A549 (cell line): Measurements from ENCODE around the gene MACF1. TPM values are rescaled to one million over a fixed set of nuclear protein-coding genes. Genes with fewer than 3 reads are reported as not detected.

ENCODE experiments used
- ATAC-seq, 2 experiments: fragments of 200-7000 bp in 1 of 2; fragments of >200 bp in 1 of 2; cut with Nextera tagmentation in 1 of 2; cut with Tn5 transposase in 1 of 2; 3 replicates each; pipeline versions ENCODE4 v1.8.0 to v1.9.1; 2018 to 2020; ENCODE audit warnings: mild to moderate bottlenecking in 1 of 2, moderate library complexity in 1 of 2
- CTCF ChIA-PET: fragments of 300-600 bp; sonication (Branson Sonifier 250); formaldehyde crosslinking; extraction: SDS; loops from one replicate; lab custom pipeline; 2021; ENCODE audit warnings: antibody characterized with exemption, inconsistent platforms; lab: Yijun Ruan, JAX
- POLR2A ChIA-PET: fragments of 350-600 bp; formaldehyde crosslinking; extraction: SDS; loops from one replicate; lab custom pipeline; 2021; ENCODE audit warnings: antibody characterized with exemption, inconsistent platforms; lab: Yijun Ruan, JAX
- DNase-seq, 2 experiments: peaks; one replicate each; pipeline versions ENCODE4 v3.0.0 to v3.0.0-alpha.2; 2011 to 2016; ENCODE audit warnings: low read depth in 1 of 2, low spot score in 1 of 2
- FAIRE-seq: peaks from 2 replicates; lab custom pipeline; 2011; peaks lifted over from hg19 to GRCh38; lab: Jason Lieb, UNC
- H3K27ac ChIP-seq, 2 experiments: fragments of >200 bp; sonication (Bioruptor Twin); formaldehyde crosslinking; 3 replicates each; pipeline ENCODE4 v1.5.1; 2016 to 2017
- H3K4me1 ChIP-seq: fragments of >200 bp; sonication (Bioruptor Twin); formaldehyde crosslinking; 3 replicates; pipeline ENCODE4 v1.6.1; 2016
- H3K4me2 ChIP-seq: fragments of >200 bp; sonication (Bioruptor Twin); formaldehyde crosslinking; 3 replicates; pipeline ENCODE4 v1.6.1; 2016
- H3K4me3 ChIP-seq: fragments of >200 bp; sonication (Bioruptor Twin); formaldehyde crosslinking; 3 replicates; pipeline ENCODE4 v1.5.1; 2016
- H3K9me3 ChIP-seq: fragments of >200 bp; sonication (Bioruptor Twin); formaldehyde crosslinking; 3 replicates; pipeline ENCODE4 v1.6.1; 2016
- CBX8 ChIP-seq: fragments of 200-600 bp; sonication (generic); IDR thresholded peaks from 2 replicates; pipeline ENCODE4 v1.6.1; 2016
- CHD4 ChIP-seq: fragments of 200-600 bp; sonication (generic); IDR thresholded peaks from 2 replicates; pipeline ENCODE4 v1.6.1; 2016; ENCODE audit warnings: antibody characterized with exemption, mild to moderate bottlenecking, borderline replicate concordance
- CTCF ChIP-seq: fragments of >200 bp; sonication (Bioruptor Twin); formaldehyde crosslinking; IDR thresholded peaks from 3 replicates; pipeline ENCODE4 v1.5.1; 2016
- FOSL2 ChIP-seq, 2 experiments: fragments of 450-650 bp in 1 of 2; fragments of >200 bp in 1 of 2; sonication (Bioruptor Twin) in 1 of 2; formaldehyde crosslinking; IDR thresholded peaks; 2 replicates each; pipeline versions ENCODE4 v1.5.0 to v1.6.1; 2016 to 2020; ENCODE audit warnings: mild to moderate bottlenecking in 1 of 2, moderate library complexity in 1 of 2
- HES2 ChIP-seq: fragments of >200 bp; sonication (Bioruptor Twin); formaldehyde crosslinking; IDR thresholded peaks from 2 replicates; pipeline ENCODE4 v1.6.1; 2016
- HOXA7 ChIP-seq: fragments of 250-450 bp; sonication (Bioruptor Pico); IDR thresholded peaks from 2 replicates; pipeline ENCODE4 v1.5.0; 2020; ENCODE audit warnings: mild to moderate bottlenecking, moderate library complexity
- JUN ChIP-seq, 2 experiments: fragments of >200 bp; sonication (Bioruptor Twin); formaldehyde crosslinking; IDR thresholded peaks; 2 replicates in 1 of 2; 3 replicates in 1 of 2; pipeline ENCODE4 v1.6.1; 2016 to 2017
- KDM1A ChIP-seq: fragments of 200-600 bp; sonication (generic); IDR thresholded peaks from 2 replicates; pipeline ENCODE4 v1.6.1; 2016; ENCODE audit warnings: low read depth, mild to moderate bottlenecking
- KDM5A ChIP-seq: fragments of 200-600 bp; sonication (generic); IDR thresholded peaks from 2 replicates; pipeline ENCODE4 v1.6.1; 2016; ENCODE audit warnings: antibody characterized with exemption, mild to moderate bottlenecking
- MAFK ChIP-seq: fragments of 450-650 bp; IDR thresholded peaks from 2 replicates; pipeline ENCODE4 v1.6.1; 2014; ENCODE audit not compliant: partially characterized antibody
- NFE2L2 ChIP-seq: fragments of 150-350 bp; conservative IDR thresholded peaks from 2 replicates; pipeline ENCODE4 v1.6.1; 2014; ENCODE audit warnings: low read length
- PBX3 ChIP-seq: IDR thresholded peaks from 2 replicates; pipeline ENCODE4 v1.6.1; 2012
- RARB ChIP-seq: fragments of 250-450 bp; sonication (Bioruptor Pico); IDR thresholded peaks from 2 replicates; pipeline ENCODE4 v1.8.0; 2021; ENCODE audit warnings: mild to moderate bottlenecking, moderate library complexity
- REST ChIP-seq: fragments of 200-600 bp; sonication (generic); IDR thresholded peaks from 2 replicates; pipeline ENCODE4 v1.6.1; 2016; ENCODE audit warnings: antibody characterized with exemption, mild to moderate bottlenecking, moderate library complexity
- ZC3H11A ChIP-seq: fragments of 450-650 bp; IDR thresholded peaks from 2 replicates; pipeline ENCODE4 v1.6.1; 2014; ENCODE audit warnings: antibody characterized with exemption, mild to moderate bottlenecking
- ZSCAN20 ChIP-seq: fragments of 250-450 bp; sonication (Bioruptor Pico); IDR thresholded peaks from 2 replicates; pipeline ENCODE4 v1.8.0; 2022; ENCODE audit warnings: mild to moderate bottlenecking, moderate library complexity
- WGBS: methylation state at CpG from one replicate; pipeline ENCODE4 v1.1.6; 2017; ENCODE audit errors: missing lambda C conversion rate; 5-methylcytosine and 5-hydroxymethylcytosine counted together
- polyA plus RNA-seq, 4 experiments: library from polyadenylated mRNA; depleted of rRNA in 3 of 4; stranded (reverse); fragments of >200 nt; fragmentation: RNase III in 1 of 4; extraction: RNeasy Plus Mini Kit Qiagen cat#74134 plus additional on column Dnase treatment in 1 of 4; gene quantifications; 2 replicates in 3 of 4; 3 replicates in 1 of 4; pipeline ENCODE4 v1.2.3, GENCODE V29; 2011 to 2017

Gene MACF1
- polyA plus RNA-seq, 2 of the 4 experiments (the other 2 are of a cell fraction), result 45.7 to 64.2 TPM

- Histone ChIP-seq H3K9me3 (no peaks in the 10 kb centered on the region), H3K27ac (no peak overlapping the region), H3K4me2 (no peak overlapping the region), H3K4me3 (no peak overlapping the region), H3K4me1 (no peaks in the 10 kb centered on the region)
- 59% methylated on average over 1 of the region's 1 CpG for WGBS
- ATAC-seq (no peak), DNase-seq (no peak), FAIRE-seq (no peak)
- ChIA-PET CTCF (no interaction called here), POLR2A (no interaction called here)
- no peak for TF ChIP-seq MAFK
- no peak for TF ChIP-seq CTCF
- TF ChIP-seq JUN (IDR thresholded peaks at IDR 0.05), result no peak
- no peak for TF ChIP-seq NFE2L2
- no peak for TF ChIP-seq ZC3H11A
- TF ChIP-seq RARB (CRISPR knock-in tag), result no peak
- TF ChIP-seq ZSCAN20 (CRISPR knock-in tag), result no peak
- TF ChIP-seq HES2, result no peak
- TF ChIP-seq PBX3, result no peak
Measured at GRCh38 chr1:39483276-39483675, 278.8 kb downstream of the MACF1 start.

GRCh38 chr1:39484564-39484963, 280.1 kb downstream of the MACF1 start:
- ATAC-seq, result no peak

More at GRCh38 chr1:39484564-39484963, 280.1 kb downstream of the MACF1 start:
- ChIA-PET CTCF (no interaction called here), POLR2A (no interaction called here)
- H3K4me3 ChIP-seq, result no peak overlapping the region
- H3K27ac ChIP-seq, result no peak overlapping the region
- no peak for FAIRE-seq
- no peak for DNase-seq
- TF ChIP-seq CHD4, result no peak
- no peak for TF ChIP-seq HOXA7 (CRISPR knock-in tag)
- TF ChIP-seq KDM1A, result no peak
- no peak for TF ChIP-seq FOSL2 (IDR thresholded peaks at IDR 0.05)
- TF ChIP-seq FOSL2 (CRISPR knock-in tag; IDR thresholded peaks at IDR 0.05), result no peak
- TF ChIP-seq REST, result no peak
- no peak for TF ChIP-seq KDM5A
- TF ChIP-seq CBX8, result no peak
- WGBS, result 83% methylated on average over 7 of the region's 7 CpGs
- no peaks in the 10 kb centered on the region for H3K9me3 ChIP-seq
- H3K4me2 ChIP-seq, result no peak overlapping the region
- H3K4me1 ChIP-seq, result no peaks in the 10 kb centered on the region
